Mesothelial cell of epicardium (in vitro differentiated cells): ENCODE data around the gene MYO18A. TPM values are rescaled to one million over a fixed set of nuclear protein-coding genes. Genes with fewer than 3 reads are reported as not detected.
A peak's percentile ranks its signal among the peaks of the same experiment; 100 is the strongest.

Experiments
- DNase-seq, 2 experiments: peaks; one replicate each; pipeline ENCODE4 v3.0.0; 2021; ENCODE audit warnings: low spot score in 2 of 2; ENCODE audit not compliant: unreplicated experiment in 2 of 2
- H3K27ac Mint-ChIP-seq: 2 replicates; pipeline ENCODE4 v1.8.0; 2021; ENCODE audit warnings: mixed read lengths
- H3K27me3 Mint-ChIP-seq: 2 replicates; pipeline ENCODE4 v1.8.0; 2021; ENCODE audit warnings: low read depth, mixed read lengths
- H3K36me3 Mint-ChIP-seq: 2 replicates; pipeline ENCODE4 v1.8.0; 2021; ENCODE audit warnings: mixed read lengths
- H3K4me1 Mint-ChIP-seq: 2 replicates; pipeline ENCODE4 v1.8.0; 2021; ENCODE audit warnings: mixed read lengths
- H3K4me3 Mint-ChIP-seq: 2 replicates; pipeline ENCODE4 v1.8.0; 2021; ENCODE audit warnings: mild to moderate bottlenecking, moderate library complexity, mixed read lengths
- H3K9me3 Mint-ChIP-seq: 2 replicates; pipeline ENCODE4 v1.8.0; 2021; ENCODE audit warnings: mixed read lengths
- total RNA-seq: library from RNA; stranded (reverse); gene quantifications from 3 replicates; pipeline ENCODE4 v1.2.1, GENCODE V29; 2021
- TF ChIP-seq, protein P1 (sequence below): fragments of 200-600 bp; sonication (generic); IDR thresholded peaks from one replicate; pipeline ENCODE4 v1.5.0; 2021; ENCODE audit warnings: antibody characterized with exemption; ENCODE audit not compliant: unreplicated experiment

MYO18A gene
- total RNA-seq, 1 donor from 2014 or later: 58.4 TPM

DNA sequence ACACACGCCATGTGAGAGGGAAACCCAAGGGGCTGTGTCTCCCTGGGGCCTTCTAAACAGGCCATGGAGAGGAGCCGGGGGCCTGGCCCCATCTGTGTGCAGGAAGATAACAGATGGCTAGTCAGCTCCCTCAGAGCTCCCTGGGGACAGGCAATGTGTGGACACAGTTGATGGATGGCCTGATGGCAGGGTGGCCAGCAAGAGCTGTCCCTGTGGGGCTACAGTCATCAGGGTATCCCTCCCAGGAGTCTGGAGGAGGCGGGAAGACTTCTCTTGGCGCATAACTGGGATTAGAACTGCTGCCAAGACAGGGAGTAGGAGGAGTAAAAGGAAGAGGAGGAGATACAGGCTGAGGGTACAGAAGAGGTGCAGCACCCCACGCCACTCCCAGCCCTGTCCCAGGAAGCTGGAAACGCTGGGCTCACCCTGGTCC, 17.3 kb downstream of the MYO18A start:
- H3K27me3 Mint-ChIP-seq: no peaks in the 10 kb centered on the region
- peaks cover 36% of the 10 kb centered on the region for H3K4me1 Mint-ChIP-seq
- no peak overlapping the region for H3K4me3 Mint-ChIP-seq
- DNase-seq: no peak
- H3K36me3 Mint-ChIP-seq: peaks cover 17% of the 10 kb centered on the region
- H3K27ac Mint-ChIP-seq: peak overlapping the region; percentile 39
- TF ChIP-seq, protein P1, sequence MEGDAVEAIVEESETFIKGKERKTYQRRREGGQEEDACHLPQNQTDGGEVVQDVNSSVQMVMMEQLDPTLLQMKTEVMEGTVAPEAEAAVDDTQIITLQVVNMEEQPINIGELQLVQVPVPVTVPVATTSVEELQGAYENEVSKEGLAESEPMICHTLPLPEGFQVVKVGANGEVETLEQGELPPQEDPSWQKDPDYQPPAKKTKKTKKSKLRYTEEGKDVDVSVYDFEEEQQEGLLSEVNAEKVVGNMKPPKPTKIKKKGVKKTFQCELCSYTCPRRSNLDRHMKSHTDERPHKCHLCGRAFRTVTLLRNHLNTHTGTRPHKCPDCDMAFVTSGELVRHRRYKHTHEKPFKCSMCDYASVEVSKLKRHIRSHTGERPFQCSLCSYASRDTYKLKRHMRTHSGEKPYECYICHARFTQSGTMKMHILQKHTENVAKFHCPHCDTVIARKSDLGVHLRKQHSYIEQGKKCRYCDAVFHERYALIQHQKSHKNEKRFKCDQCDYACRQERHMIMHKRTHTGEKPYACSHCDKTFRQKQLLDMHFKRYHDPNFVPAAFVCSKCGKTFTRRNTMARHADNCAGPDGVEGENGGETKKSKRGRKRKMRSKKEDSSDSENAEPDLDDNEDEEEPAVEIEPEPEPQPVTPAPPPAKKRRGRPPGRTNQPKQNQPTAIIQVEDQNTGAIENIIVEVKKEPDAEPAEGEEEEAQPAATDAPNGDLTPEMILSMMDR: no peak
- H3K9me3 Mint-ChIP-seq: no peaks in the 10 kb centered on the region

- Mint-ChIP-seq H3K4me3 (no peak overlapping the region), H3K27ac (no peak overlapping the region), H3K9me3 (no peaks in the 10 kb centered on the region), H3K4me1 (peaks cover 38% of the 10 kb centered on the region), H3K27me3 (no peaks in the 10 kb centered on the region), H3K36me3 (peaks cover 17% of the 10 kb centered on the region)
- TF ChIP-seq, protein P1: no peak
- no peak for DNase-seq
These were observed 17.9 kb downstream of the MYO18A start for GRCh38 chr17:29162082-29162908.

GRCh38 chr17:29160253-29160652, 19.9 kb downstream of the MYO18A start:
- no peaks in the 10 kb centered on the region for H3K9me3 Mint-ChIP-seq
- H3K36me3 Mint-ChIP-seq: peaks cover 10% of the 10 kb centered on the region
- H3K27me3 Mint-ChIP-seq: no peaks in the 10 kb centered on the region
- DNase-seq: no peak
- TF ChIP-seq, protein P1: no peak
- H3K4me3 Mint-ChIP-seq: no peak overlapping the region
- H3K4me1 Mint-ChIP-seq: peaks cover 56% of the 10 kb centered on the region
- H3K27ac Mint-ChIP-seq: no peak overlapping the region

DNA sequence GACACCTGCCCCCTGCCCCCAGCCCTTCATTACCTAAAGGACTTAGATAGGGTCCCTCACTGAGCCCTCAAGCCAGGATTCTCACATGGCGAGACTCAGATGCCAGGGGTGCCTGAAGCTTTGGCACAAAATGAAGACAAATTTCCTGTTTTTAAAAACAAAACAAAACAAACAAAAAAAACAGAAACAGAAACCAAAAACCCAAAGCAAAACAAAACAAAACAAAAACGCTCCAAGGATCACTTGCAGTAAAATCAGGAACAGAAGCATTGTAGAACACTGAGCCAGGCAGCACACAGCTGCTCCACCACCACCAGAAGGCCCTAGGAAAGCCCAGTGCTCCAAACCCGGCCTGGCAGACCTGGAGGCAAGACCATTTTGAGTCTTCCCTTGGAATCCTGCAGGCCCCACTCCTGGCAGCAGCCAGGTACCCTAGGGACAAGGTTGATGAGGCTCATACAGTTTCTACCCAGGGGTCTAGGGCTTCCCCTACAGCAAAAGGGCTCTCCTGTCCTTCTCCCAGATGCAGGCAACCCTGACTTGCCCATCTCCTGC, 20.8 kb downstream of the MYO18A start:
- Mint-ChIP-seq H3K27ac (peak overlapping the region; percentile 82), H3K9me3 (no peaks in the 10 kb centered on the region), H3K36me3 (peaks cover 5% of the 10 kb centered on the region), H3K4me3 (no peak overlapping the region), H3K27me3 (no peaks in the 10 kb centered on the region), H3K4me1 (peaks cover 65% of the 10 kb centered on the region)
- TF ChIP-seq, protein P1: no peak
- no peak for DNase-seq

- TF ChIP-seq, protein P1: no peak
- Mint-ChIP-seq H3K9me3 (no peaks in the 10 kb centered on the region), H3K4me1 (peaks cover 68% of the 10 kb centered on the region), H3K4me3 (no peak overlapping the region), H3K27ac (peak overlapping the region; percentile 82), H3K36me3 (peaks cover 5% of the 10 kb centered on the region), H3K27me3 (no peaks in the 10 kb centered on the region)
- DNase-seq: no peak
These were observed 21.5 kb downstream of the MYO18A start for GRCh38 chr17:29158488-29159275.
